T-helper 1 cell treated with Interleukin-12 subunit alpha and Interleukin-12 subunit beta and Interleukin-4 antibody, amounts not matched to agents 30 ng/mL and 1 ng/mL, for 36 hours (primary cell): ENCODE results near the gene TUBGCP3. TPM values are rescaled to one million over a fixed set of nuclear protein-coding genes. Genes with fewer than 3 reads are reported as not detected.

ENCODE experiments used
- intact Hi-C: fragments of 100-400 bp; cut with micrococcal nuclease; formaldehyde crosslinking; loops from one replicate; pipeline ENCODE4 v1.15.1; 2024
- total RNA-seq: library from RNA; stranded (reverse); gene quantifications from 2 replicates; pipeline ENCODE4 v1.2.3, GENCODE V29; 2022

TUBGCP3 gene
- total RNA-seq, 1 donor from 2014 or later, result 63.9 TPM

GRCh38 chr13:112455476-112456059, 132.4 kb downstream of the TUBGCP3 start:
- intact Hi-C loops, result no loop called here

DNA sequence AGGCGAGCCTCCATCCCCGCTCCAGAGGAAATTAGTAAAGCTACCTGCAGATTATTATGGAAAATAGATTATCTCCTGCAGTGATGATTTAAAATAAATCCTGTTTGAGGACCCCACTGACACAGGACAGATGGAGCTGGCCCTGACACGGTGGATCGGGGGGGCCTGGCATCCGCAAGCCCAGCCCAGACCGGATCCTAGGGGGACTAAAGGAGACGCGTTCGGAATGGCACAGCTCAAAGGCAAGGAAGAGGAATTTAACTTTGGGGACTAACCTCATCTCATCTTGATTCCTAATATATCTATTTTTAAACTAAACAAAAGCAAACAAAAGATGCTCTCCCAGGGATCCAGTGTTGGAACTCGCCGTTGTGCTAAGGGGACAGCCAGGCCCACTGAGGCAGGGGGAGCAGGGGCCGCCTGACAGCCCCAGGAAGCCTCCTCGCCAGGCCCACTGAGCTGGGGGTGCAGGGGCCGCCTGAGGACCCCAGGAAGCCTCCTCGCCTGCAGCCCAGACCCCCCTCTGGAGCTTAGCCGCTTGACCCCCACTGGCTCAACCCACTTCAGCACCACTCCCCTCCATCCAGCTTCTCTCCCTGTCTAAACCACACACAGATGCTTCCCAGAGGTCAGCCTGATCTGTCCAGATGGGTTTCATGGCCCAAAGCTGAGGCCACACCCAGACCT, 133.2 kb downstream of the TUBGCP3 start:
- intact Hi-C loops, result no loop called here

GRCh38 chr13:112453874-112454647, 133.9 kb downstream of the TUBGCP3 start:
- intact Hi-C loops, result no loop called here

GRCh38 chr13:112453207-112453829, 134.6 kb downstream of the TUBGCP3 start:
- intact Hi-C loops, result no loop called here

DNA sequence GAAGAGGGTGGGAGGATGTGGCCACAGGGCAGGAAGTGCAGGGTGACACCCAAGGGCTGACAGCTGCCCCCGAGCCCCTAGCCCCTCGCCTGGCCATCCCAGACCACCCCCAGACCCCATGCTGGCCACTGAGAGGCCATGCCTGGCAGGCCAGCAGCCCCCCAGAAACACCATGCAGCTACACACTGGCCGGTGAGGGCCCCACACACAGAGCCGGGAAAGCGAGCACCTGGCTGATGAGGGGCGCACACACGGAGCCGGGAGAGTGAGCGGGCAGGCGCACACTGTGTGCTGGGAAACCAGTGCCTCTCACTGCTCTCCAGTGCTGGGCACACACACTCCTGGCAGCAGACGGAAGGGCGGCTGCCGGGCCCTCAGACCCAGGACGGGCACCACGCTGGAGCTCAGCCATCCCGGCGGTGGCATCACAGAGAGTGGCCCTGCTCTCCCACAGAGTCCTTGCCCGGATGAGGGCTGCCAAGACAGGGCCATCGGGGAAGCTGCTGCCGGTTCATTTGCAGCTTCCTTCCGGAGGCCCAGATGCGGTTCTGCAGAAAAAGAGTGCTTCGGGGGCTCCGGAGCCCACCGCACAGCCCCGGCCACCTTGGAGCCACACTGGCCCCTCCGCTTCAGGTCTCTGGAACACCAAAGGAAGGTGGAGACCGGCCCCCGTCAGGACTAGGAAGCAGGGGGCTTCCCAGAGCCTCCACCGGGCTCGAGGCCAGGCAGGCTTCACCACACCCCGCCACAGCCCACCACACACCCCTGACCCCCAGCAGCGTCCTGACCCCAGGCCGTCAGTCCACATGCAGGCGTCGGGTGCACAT, 135.4 kb downstream of the TUBGCP3 start:
- intact Hi-C loops, result no loop called here

DNA sequence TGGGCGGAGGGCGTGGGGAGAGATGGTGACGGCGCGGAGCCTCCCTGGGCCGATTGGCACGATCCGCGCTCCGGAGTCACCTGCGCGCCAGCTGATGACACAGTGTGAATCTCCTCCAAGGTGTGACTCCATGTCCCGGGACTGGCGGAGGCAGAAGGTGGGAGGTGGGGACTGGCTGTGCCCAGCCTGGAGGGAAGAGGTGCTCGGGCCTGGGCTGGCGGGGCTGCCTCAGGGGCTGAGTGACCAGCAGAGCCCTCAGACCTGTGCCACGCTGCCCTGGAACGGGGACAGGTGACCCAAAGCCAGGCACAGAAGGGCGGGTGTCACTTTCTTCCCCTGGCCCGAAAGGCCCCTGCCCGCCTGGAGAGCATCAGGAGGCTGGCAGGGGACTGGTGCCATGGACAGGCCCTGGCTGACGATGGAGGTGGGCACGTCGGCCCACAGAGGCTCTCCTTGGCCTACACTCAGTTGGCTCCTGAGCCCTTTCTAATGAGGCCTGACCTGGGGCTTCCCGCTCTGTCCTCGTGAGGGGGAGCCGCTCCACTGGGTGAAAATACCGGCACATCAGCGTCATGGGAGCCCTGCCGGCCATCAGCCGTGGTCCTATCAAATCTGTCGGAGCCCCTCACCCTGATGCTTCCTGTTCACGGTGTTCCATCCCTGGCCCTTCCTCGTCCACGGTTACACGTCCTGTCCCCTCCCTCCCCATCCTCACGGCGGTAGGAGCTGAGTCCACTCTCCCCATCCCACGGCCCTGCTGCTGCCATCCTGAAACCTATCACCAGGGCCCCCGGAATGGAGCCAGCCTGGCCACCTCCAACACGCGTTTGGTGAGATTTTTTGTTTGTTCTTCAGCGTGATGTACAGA, 136.2 kb downstream of the TUBGCP3 start:
- intact Hi-C loops, result no loop called here

DNA sequence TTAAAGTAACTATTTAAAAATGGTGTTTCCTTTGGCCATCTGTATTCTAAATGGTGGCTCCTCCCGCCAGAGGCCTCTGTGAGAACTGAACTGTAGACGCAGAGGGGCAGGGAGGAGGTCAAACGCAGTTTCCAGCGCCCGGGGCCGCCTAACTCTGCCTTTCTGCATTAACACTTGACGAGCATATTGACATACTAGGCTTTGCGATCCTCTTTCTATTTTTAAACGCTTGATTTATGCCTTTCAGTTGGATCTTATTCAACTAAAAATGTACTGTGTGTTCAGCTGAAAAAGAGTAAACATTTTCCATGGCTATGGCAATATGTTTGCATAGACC, 137.1 kb downstream of the TUBGCP3 start:
- intact Hi-C loops, result no loop called here

DNA sequence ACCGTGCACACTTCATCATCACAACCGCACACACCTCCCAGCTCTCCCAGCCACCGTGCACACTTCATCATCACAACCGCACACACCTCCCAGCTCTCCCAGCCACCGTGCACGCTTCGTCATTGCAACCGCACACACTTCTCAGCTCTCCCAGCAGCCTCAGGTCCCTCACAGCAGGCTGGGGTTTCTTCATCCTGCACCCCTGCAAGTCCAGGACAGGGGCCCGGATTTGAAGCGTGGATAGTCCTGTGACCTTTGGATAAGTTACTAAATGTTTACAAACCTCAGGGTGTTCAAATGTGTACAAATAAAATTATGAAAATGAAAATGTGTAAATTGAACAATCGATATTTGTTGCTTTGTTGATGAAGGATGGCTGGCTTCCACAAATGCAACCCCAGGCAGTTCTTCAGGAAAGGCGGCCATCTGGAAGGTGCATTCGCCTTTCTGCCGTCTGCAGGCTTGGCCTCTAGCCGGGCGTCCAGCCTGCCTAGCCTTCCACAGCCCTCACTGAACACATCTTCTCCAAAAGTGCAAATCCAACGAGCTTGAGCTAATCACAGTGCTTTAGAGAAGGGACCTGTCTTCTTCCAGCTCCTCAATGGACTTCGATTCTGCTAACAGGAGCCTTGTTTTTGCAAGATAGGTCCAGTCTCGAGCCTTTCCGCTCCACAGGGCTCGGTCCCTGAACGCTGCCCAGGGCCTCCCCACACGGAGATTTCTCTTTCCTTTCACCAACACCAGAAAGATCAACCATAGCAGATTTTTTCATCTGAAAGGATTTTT, 137.6 kb downstream of the TUBGCP3 start:
- intact Hi-C loops, result no loop called here

DNA sequence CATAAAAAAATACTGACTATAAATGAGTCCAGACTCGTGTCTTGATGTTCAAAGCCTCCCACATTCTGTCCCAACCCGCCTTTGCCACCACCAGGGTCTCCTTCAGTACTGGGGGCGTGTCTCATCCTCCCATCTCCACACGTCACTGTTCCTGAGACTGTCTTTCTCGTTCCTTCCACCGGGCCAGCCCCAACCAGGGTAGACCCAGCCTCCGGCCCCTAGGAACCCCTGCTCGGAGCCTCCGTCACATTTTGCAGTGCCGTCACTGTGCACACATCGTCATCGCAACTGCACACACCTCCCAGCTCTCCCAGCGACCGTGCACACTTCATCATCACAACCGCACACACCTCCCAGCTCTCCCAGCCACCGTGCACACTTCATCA, 138.4 kb downstream of the TUBGCP3 start:
- intact Hi-C loops, result no loop called here

DNA sequence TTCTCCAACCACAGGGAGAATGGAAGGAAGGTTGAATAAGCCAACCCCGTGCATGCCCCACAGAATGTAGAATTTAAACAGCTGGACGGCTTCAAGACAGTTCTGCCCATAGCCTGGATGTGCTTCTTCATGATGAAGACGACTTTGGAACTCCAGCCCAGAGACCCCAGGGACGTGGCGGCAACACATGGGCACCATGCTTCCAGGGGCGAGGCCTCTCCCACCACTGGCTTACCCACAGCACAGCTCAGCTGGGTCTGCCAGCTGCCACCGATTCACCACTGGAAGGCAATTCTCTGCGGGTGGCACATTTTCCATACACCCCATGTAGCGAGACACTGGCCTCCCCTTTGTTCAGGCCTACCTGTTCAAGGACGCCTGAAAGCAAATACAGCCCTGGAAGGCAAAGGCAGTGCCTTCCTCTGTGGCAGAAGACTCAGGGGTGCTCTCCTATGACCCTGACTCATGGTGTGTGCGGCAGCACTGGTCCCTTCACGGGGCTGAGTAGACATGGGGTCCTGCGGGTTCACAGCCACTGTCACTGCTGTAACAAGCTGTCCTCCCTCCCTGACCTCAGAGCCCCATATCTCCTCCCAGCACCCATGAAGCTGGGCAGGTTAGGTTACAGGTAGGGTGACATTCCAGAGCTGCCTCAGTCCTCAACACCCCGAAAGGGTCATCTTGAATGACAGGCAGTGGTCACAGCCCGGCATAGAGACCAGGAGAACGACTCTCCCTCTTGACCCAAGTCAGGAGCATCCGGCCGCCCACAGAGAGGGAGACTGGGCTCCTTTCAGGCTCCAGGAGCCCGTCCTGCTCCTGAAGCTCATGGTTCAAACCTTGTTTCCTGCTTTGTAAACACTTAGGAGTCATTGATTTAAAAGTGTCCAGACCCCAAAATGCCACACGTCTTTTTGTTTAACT, 139.1 kb downstream of the TUBGCP3 start:
- intact Hi-C loops, result no loop called here

DNA sequence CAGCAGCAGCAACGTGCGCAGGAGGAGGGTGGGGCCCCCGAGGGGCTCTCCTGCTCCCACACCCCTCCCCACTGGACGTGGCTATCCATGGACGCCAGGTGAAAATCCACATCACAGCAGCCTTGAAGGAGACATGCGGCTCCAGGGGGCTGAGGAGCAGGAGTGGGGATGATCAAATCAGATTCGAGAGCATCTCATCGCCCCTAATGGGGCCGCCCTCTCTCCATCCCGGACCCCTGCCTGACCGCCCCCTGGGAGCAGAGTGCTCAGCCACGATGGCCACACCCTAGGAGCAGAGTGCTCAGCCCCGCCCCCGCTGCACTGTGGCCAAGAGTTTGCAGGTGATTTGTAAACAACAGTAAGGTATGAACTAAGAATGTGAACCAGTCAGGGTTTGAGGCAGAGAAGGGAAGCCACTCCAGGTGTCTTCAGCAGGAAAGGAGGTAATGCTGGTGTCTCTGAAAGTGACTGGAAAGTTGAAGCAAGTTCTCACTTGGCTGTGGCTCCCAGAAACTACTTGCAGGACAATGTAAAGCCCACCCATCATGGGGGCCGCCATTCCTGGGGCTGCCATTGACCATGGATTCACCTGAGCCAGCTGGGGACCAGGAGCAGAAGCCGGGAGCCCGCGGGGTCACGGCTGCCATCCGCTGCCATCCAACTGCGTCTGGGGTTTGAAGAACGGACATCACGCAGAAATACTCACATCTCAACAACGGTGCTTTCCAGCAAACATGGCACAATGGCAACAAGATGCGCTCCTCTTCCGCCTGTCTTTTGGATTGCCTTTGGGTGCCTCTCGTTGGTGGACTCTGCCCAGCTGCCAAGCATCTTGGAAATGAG, 140.0 kb downstream of the TUBGCP3 start:
- intact Hi-C loops, result no loop called here

- intact Hi-C loops, result no loop called here
Observed at GRCh38 chr13:112447306-112447705, 140.6 kb downstream of the TUBGCP3 start.

- intact Hi-C loops, result no loop called here
Observed at GRCh38 chr13:112446867-112447266, 141.1 kb downstream of the TUBGCP3 start.

DNA sequence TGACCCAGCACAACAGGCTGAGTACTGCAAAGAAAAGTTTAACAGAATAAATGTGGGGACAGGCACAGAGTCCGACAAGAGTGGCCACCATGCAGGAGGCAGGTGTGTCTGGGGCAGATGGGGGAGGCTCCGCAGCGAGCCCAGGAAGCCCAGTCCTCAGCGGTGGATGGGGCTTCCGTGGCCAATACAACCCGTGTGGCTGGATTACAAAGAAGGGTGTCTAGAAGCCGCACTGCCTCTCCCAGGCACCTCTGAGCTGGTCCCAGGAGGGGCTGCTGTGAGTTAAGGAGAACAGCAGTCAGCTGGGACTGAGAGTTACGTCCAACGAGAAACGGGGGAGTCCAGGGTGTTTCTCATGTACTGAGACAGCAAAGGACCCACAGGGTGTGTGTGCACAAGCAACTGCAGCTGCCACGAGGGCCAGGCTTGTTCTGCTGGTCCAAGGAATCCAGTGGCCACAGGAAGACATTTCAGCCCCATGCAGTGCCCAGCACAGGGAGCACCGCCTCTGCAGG, 141.5 kb downstream of the TUBGCP3 start:
- intact Hi-C loops, result no loop called here

- intact Hi-C loops, result no loop called here
Observed at GRCh38 chr13:112445411-112446271, 142.3 kb downstream of the TUBGCP3 start.
